GM12801 (cell line): Measurements from ENCODE around the gene MAP2K6.

Experiments used
- CTCF ChIP-seq: IDR thresholded peaks from one replicate; pipeline ENCODE4 v1.5.1; 2011; ENCODE audit warnings: control low read depth; ENCODE audit not compliant: insufficient read length; ENCODE audit errors: extremely low read depth

Gene MAP2K6

DNA sequence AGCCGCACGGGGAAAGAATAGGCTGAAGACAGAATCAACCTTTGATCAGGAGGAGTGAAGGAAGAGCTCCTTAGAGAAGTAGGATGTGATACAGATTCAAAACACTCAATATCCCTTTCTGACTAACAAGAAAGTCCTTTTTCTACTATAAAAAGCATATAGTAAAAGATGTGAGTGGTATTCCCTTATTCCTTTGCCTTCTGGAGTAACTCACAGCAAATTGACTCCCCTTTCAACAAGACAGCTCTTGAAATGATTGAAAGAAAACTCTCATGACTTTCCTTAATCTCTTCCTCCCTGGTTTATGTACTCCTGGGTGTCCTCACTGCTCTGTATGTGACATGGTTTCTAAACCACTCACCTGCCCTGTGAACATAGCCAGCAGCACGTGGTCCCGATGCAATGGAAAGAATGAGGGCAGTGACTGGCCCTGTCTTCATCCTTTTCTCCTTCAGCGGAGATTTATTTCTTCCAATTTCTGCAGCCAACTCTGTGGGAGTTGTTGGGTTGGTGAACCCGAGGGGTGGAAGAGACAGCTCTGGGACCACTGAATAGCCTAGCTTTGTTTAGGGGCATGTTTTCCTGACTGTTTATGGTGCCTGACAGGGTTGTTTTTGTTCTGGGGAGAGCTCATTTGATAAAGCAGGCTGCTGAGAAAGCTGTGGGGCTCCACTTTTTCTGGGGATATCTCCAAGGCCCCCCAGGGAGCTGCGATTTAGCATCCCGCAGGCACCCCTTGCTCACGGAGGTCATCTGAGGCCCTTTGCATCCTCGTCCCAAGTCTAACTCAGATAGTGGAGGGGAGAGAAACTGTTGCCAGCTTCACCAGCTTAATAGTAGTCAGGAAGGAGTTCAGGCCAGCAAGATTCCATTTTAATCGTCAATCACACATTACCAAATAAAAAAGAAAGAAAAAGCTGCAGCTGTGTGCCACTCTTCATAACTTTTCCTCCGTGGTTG, 46.7 kb downstream of the MAP2K6 start:
- TF ChIP-seq CTCF: no peak

DNA sequence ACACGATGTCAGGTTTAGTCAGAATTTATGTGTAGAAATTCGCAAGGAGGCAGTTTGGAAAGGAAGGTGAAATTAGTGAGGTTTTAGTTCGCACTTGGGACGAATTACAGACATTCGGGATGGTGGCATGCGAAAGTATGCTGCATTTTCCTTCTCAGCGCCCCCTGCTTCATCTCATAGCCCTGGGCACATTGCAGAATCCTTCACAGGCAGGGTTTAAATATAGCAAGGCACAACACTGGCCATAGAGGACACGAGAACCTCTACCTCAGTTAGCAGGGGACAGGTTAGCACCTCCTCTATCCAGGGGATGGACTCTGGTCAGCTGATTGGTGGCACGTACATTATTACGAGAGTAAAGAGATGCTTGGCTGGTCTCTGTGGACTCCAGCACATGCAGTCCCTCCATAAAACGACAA, 47.5 kb downstream of the MAP2K6 start:
- TF ChIP-seq CTCF: no peak

- no peak for TF ChIP-seq CTCF
Measured at GRCh38 chr17:69462882-69463281, 48.4 kb downstream of the MAP2K6 start.

GRCh38 chr17:69466451-69466850, 52.0 kb downstream of the MAP2K6 start:
- TF ChIP-seq CTCF: no peak

DNA sequence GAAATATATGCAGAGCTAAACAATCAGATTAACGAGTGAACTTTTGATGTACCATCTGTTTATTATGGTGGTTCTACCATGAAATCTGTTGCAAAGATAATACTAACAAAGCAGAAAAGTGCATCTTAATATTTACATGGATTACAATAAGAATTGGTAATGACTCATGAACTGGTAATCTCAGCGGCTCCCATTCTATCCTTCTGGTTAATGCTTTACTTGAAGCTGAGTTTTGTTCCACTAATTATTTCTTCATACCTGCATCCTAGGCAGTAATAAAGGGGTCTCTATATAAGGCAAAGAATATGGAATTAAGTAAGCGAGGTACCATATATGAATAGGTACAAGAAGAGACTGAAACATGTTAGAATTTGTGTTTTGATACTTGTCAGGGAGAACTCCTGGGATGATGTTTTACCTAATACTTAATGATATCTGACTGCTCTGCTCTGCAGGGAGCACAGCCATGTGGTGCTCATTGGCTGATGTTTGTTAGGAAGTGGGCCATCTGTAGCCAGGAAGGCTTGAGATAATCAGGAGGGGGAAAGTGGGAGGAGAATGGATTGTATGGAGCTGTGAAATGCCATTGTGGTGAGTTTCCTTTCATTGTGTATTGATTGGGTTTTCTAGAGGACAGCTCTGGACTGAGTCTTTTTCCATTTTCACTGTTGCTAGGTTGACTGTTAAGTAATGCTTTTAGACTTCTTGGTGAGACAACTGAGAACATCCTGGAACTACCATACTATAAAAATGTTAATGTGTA, 52.6 kb downstream of the MAP2K6 start:
- no peak for TF ChIP-seq CTCF

GRCh38 chr17:69468207-69468606, 53.7 kb downstream of the MAP2K6 start:
- no peak for TF ChIP-seq CTCF

- no peak for TF ChIP-seq CTCF
Measured at GRCh38 chr17:69470702-69471101, 56.2 kb downstream of the MAP2K6 start.
